HepG2 (cell line): Measurements from ENCODE around the gene MIOS. TPM values are rescaled to one million over a fixed set of nuclear protein-coding genes. Genes with fewer than 3 reads are reported as not detected.

Source experiments
- ARID3A ChIP-seq: IDR thresholded peaks from 2 replicates; pipeline ENCODE4 v1.6.1; 2012; ENCODE audit warnings: low read depth, low read length, improper control_type of control experiment
- BCL3 ChIP-seq: sonication (generic); formaldehyde crosslinking; IDR thresholded peaks from 2 replicates; pipeline ENCODE4 v1.5.1; 2020; ENCODE audit warnings: mild to moderate bottlenecking, missing genetic modification reagents, moderate library complexity
- CHD2 ChIP-seq: IDR thresholded peaks from 2 replicates; pipeline ENCODE4 v1.6.1; 2011; ENCODE audit warnings: low read depth, low read length, improper control_type of control experiment
- HIC2 ChIP-seq: sonication (generic); formaldehyde crosslinking; IDR thresholded peaks from 2 replicates; pipeline ENCODE4 v1.9.0; 2022; ENCODE audit warnings: low read depth, missing genetic modification reagents
- HMGXB4 ChIP-seq, 2 experiments: sonication (generic) in 1 of 2; formaldehyde crosslinking in 1 of 2; IDR thresholded peaks; 2 replicates each; pipeline versions ENCODE4 v1.4.0 to v1.6.1; 2018 to 2020; ENCODE audit warnings: missing genetic modification reagents in 2 of 2, borderline replicate concordance in 1 of 2, low read depth in 1 of 2, mild to moderate bottlenecking in 1 of 2, missing biosample characterization in 1 of 2
- PRPF4 ChIP-seq: fragments of 200-400 bp; formaldehyde crosslinking; IDR thresholded peaks from 2 replicates; pipeline ENCODE4 v1.6.1; 2016; ENCODE audit warnings: low read length, low read depth; ENCODE audit not compliant: poor library complexity, severe bottlenecking
- RXRA ChIP-seq: sonication (generic); formaldehyde crosslinking; IDR thresholded peaks from 2 replicates; pipeline ENCODE4 v1.5.1; 2020; ENCODE audit warnings: missing genetic modification reagents
- ZFYVE20 ChIP-seq: sonication (generic); formaldehyde crosslinking; IDR thresholded peaks from 2 replicates; pipeline ENCODE4 v1.8.0; 2023; ENCODE audit warnings: low read depth, mild to moderate bottlenecking, moderate library complexity, missing genetic modification reagents, borderline replicate concordance
- ZNF292 ChIP-seq: sonication (generic); formaldehyde crosslinking; IDR thresholded peaks from 2 replicates; pipeline ENCODE4 v1.8.1; 2022; ENCODE audit warnings: mild to moderate bottlenecking, low read depth, missing genetic modification reagents, borderline replicate concordance
- ZNF335 ChIP-seq: sonication (generic); formaldehyde crosslinking; IDR thresholded peaks from 2 replicates; pipeline ENCODE4 v1.4.0; 2020; ENCODE audit warnings: missing genetic modification reagents
- ZNF367 ChIP-seq: sonication (generic); formaldehyde crosslinking; IDR thresholded peaks from 2 replicates; pipeline ENCODE4 v1.4.0; 2020; ENCODE audit warnings: missing genetic modification reagents, borderline replicate concordance
- ZNF446 ChIP-seq: sonication (generic); formaldehyde crosslinking; IDR thresholded peaks from 2 replicates; pipeline ENCODE4 v1.5.0; 2020; ENCODE audit warnings: mild to moderate bottlenecking, missing genetic modification reagents
- ZNF484 ChIP-seq: sonication (generic); formaldehyde crosslinking; IDR thresholded peaks from 2 replicates; pipeline ENCODE4 v1.5.1; 2020; ENCODE audit warnings: mild to moderate bottlenecking, low read depth, missing genetic modification reagents, borderline replicate concordance
- ZNF549 ChIP-seq: sonication (generic); formaldehyde crosslinking; IDR thresholded peaks from 2 replicates; pipeline ENCODE4 v1.5.0; 2020; ENCODE audit warnings: missing genetic modification reagents
- ZNF609 ChIP-seq: sonication (generic); formaldehyde crosslinking; IDR thresholded peaks from 2 replicates; pipeline ENCODE4 v1.4.0; 2020; ENCODE audit warnings: mild to moderate bottlenecking, missing genetic modification reagents, borderline replicate concordance
- polyA plus RNA-seq, 8 experiments: library from polyadenylated mRNA; depleted of rRNA in 3 of 8; stranded (reverse) in 7 of 8; unstranded in 1 of 8; fragments of >200 nt; fragmentation: Illumina TruSeq in 4 of 8; extraction: Trizol in 4 of 8; gene quantifications; 2 replicates each; pipeline versions ENCODE4 v1.2.1 to v1.2.3, GENCODE V29; 2011 to 2016; ENCODE audit warnings: low read depth in 4 of 8, missing spikeins in 1 of 8, mixed read lengths in 1 of 8; ENCODE audit not compliant: insufficient read depth in 1 of 8
- total RNA-seq, 5 experiments: library from RNA; depleted of rRNA; stranded (reverse); fragments of >200 nt; fragmentation: Illumina TruSeq; extraction: Trizol; gene quantifications; 2 replicates each; pipeline ENCODE4 v1.2.3, GENCODE V29; 2016; ENCODE audit warnings: low read depth in 1 of 5

The MIOS gene
- total and polyA plus RNA-seq, 2 of the 13 experiments (the other 11 are each of a cell fraction or from before 2014, with no cell fraction given) = 15.2 to 33.5 TPM

- no peak for TF ChIP-seq PRPF4
- 0 out of 2 replicates have a peak, but pooled peaks have one; percentile 48 for TF ChIP-seq HIC2 (CRISPR knock-in tag)
- 0 out of 2 replicates have a peak, but pooled peaks have one; percentile 25 for TF ChIP-seq ZNF335
- TF ChIP-seq BCL3 (CRISPR knock-in tag) = no peak
- TF ChIP-seq ZNF292 (CRISPR knock-in tag) = no peak; the same call in 1 of the 2 replicates
- TF ChIP-seq CHD2 = peak; percentile 95
- no peak; the same call in 1 of the 2 replicates for TF ChIP-seq ZNF609 (CRISPR knock-in tag)
- TF ChIP-seq ZFYVE20 (CRISPR knock-in tag) = no peak
- no peak for TF ChIP-seq ZNF549
- TF ChIP-seq ZNF484 = no peak
- no peak for TF ChIP-seq ARID3A
- no peak for TF ChIP-seq ZNF446
- no peak for TF ChIP-seq ZNF367
- TF ChIP-seq RXRA (CRISPR knock-in tag) = peak; percentile 44
- TF ChIP-seq HMGXB4 (CRISPR knock-in tag; IDR thresholded peaks at IDR 0.05; ENCODE audit: borderline replicate concordance in 1 of 2, low read depth in 1 of 2) = peak in 1 of 2 experiments; percentile 14; a peak in 2 of 4 replicates
Measured at GRCh38 chr7:7640221-7641128, 73.8 kb downstream of the MIOS start, which contains the start of gene UMAD1 (continued).
